ENCODE results near the gene COG3.

DNA sequence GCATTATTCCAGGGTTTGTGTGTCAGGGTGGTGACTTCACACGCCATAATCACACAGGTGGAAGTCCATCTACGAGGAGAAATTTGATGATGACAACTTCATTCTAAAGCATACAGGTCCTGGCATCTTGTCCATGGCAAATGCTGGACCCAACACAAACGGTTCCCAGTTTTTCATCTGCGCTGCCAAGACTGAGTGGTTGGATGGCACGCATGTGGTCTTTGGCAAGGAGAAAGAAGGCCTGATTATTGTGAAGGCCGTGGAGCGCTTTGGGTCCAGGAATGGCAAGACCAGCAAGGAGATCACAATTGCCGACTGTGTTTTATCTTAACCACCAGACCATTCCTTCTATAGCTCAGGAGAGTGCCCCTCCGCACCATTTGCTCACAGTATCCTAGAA is 28.4 kb upstream of the COG3 start:
- TF ChIP-seq ZSCAN31 (CRISPR knock-in tag; IDR thresholded peaks at IDR 0.05; ENCODE audit: low read depth) (no peak), REPIN1 (CRISPR knock-in tag; IDR thresholded peaks at IDR 0.05; ENCODE audit: borderline replicate concordance, low read depth) (no peak), CTCF (CRISPR knock-in tag; IDR thresholded peaks at IDR 0.05) (no peak), ISX (CRISPR knock-in tag; conservative IDR thresholded peaks at IDR 0.05) (no peak), POLR2AphosphoS5 (IDR thresholded peaks at IDR 0.05; ENCODE audit: low read depth, low read length) (no peak), MBD4 (IDR thresholded peaks at IDR 0.05; ENCODE audit: borderline replicate concordance, low read length) (no peak), HCFC1 (IDR thresholded peaks at IDR 0.05; ENCODE audit: low read depth, low read length) (no peak), TP53 (CRISPR knock-in tag; conservative IDR thresholded peaks at IDR 0.05) (no peak)
